Fibroblast of pulmonary artery (primary cell): ENCODE data around the gene COX11.

Experiments
- DNase-seq: peaks from one replicate; pipeline ENCODE4 v3.0.0-alpha.2; 2010; ENCODE audit warnings: low read depth
- H3K4me3 ChIP-seq: replicated peaks from 2 replicates; pipeline ENCODE4 v1.5.1; 2011; ENCODE audit warnings: low read depth, mild to moderate bottlenecking, control low read depth, low read length, moderate library complexity
- TF ChIP-seq, protein P1 (sequence below): IDR thresholded peaks from 2 replicates; pipeline ENCODE4 v1.5.1; 2011; ENCODE audit warnings: mild to moderate bottlenecking, control low read depth, low read length, inconsistent platforms; ENCODE audit errors: missing control alignments

COX11 gene

DNA sequence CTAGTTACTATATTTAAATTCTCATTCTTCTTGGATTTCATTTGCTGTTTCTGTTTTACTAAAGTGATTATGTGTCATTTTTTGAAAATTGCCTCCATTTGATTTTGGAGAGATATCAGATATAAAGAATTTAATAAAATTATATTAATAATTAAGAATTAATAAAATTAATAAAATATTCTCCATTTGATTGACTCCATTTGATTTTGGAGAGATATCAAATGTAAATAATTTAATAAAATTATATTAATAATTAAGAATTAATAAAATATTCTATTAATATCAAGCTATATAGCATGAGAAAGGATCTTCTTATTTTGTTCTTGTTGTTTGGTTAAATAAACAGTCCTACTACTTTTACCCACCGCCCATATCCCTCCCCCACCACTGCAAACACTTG, 23.1 kb upstream of the COX11 start:
- H3K4me3 ChIP-seq, result no peak overlapping the region
- TF ChIP-seq, protein P1, sequence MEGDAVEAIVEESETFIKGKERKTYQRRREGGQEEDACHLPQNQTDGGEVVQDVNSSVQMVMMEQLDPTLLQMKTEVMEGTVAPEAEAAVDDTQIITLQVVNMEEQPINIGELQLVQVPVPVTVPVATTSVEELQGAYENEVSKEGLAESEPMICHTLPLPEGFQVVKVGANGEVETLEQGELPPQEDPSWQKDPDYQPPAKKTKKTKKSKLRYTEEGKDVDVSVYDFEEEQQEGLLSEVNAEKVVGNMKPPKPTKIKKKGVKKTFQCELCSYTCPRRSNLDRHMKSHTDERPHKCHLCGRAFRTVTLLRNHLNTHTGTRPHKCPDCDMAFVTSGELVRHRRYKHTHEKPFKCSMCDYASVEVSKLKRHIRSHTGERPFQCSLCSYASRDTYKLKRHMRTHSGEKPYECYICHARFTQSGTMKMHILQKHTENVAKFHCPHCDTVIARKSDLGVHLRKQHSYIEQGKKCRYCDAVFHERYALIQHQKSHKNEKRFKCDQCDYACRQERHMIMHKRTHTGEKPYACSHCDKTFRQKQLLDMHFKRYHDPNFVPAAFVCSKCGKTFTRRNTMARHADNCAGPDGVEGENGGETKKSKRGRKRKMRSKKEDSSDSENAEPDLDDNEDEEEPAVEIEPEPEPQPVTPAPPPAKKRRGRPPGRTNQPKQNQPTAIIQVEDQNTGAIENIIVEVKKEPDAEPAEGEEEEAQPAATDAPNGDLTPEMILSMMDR, result no peak
- no peak for DNase-seq

DNA sequence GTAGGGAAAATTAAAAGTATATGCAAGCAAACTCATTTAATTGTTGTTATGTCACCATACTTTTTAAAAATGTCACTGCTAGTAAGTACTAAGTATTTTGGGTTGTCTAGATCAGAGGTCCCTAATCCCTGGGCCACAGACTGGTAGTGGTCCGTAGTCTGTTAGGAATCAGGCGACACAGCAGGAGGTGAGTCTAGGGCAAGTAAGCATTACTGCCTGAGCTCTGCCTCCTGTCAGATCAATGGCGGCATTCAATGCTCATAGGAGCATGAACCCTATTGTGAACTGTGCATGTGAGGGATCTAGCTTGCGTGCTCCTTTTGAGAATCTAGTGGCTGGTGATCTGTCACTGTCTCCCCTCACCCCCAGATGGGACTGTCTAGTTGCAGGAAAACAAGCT, 21.7 kb upstream of the COX11 start:
- TF ChIP-seq, protein P1, result no peak
- no peak overlapping the region for H3K4me3 ChIP-seq
- DNase-seq, result no peak

DNA sequence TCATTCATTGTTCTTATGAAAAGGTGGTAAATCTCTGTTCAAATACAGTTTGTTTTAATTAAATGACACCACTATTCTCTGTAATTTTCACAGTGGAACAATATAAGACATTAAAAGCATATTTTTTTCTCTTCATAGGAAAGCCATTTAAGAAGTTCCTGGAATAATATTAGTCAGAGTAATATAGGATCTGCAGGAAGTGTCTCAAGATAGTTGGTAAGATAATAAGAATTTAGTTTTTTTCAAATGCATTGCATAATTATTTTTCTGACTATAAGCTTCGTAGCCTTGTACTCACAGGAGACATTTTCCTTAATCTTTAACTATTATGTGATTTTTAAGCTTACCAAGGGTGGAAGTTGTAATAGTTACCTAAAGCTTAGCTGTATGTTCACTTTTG, 17.0 kb upstream of the COX11 start:
- TF ChIP-seq, protein P1, result no peak
- DNase-seq, result peak; percentile 38
- no peak overlapping the region for H3K4me3 ChIP-seq

DNA sequence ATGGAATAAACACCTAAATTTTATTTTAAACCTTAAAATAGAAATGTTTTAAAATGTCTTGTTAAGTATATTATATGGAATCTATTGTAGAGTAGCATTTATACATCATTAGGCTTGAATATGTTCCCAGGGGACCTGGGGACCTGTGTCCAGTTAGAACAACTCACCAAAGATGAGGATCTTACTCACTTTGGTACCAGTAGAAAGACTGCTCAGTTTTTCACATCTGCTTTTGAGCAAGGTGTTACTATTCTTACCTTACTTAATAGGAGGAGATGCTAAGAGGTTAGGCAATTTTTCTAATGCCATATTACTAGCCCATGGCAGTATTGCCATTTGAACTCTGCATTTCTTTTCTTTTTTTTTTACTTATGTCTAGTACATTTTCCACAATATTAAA, 14.8 kb upstream of the COX11 start:
- H3K4me3 ChIP-seq, result no peak overlapping the region
- DNase-seq, result no peak
- TF ChIP-seq, protein P1, result no peak

DNA sequence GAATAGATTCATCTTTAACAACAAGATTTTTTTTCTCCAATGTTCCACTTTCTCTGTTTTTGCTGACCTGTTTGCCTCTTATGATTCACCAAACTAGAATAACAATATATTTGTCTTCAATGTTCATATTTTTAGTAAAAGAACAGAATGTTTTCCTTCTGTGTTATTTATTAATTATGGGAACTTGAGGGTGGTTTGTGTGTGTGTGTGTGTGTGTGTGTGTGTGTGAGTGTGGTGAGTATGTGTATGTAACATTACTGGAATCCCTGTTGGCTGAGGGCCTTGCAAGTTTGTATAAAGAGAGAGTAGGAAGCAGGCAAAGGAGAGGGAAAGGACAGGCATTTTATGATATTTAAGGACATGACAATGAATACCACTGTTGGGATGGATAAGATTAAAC, 13.9 kb upstream of the COX11 start:
- TF ChIP-seq, protein P1, result no peak
- H3K4me3 ChIP-seq, result no peak overlapping the region
- DNase-seq, result peak; percentile 84

DNA sequence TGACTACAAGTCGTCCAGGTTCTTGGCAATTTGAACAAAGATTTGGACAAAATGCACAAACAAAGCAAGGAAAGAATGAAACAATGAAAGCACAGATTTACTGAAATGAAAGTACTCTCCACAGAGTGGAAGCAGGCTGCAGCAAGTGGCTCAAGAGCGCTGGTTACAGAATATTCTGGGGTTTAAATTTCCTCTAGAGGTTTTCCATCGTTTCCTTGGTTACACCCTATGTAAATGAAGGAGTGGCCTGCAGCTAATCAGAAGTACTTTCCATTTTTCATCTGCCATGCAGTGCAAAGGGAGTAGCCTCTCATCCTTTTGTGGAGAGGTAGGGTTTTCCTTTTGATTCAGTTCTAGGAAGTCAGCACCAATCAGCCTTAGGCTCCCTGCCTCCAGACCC, 11.9 kb upstream of the COX11 start:
- H3K4me3 ChIP-seq, result no peak overlapping the region
- TF ChIP-seq, protein P1, result no peak
- no peak for DNase-seq

DNA sequence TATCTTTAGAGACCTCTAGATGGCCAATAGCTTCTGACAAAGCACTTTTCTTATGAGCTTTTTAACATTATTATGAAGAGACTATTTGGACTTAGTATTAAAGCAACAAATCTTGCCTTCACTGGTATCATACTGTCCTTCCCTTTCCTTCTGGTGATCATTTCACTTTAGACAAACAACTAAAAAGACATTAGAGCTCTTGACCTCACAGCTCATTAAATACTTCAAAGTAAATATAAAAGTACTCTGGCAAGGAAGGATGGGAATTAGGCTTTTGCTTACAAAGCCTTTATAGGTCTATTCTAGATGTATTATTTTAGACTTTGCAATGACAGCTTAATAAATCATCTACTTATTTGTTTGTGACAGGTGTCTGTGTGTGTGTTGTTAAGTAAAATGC, 11.2 kb upstream of the COX11 start:
- TF ChIP-seq, protein P1, result no peak
- DNase-seq, result no peak
- no peak overlapping the region for H3K4me3 ChIP-seq
